GM12878 (cell line): ENCODE data around the gene SLC38A7.

Experiments
- EZH2 ChIP-seq: IDR thresholded peaks from 2 replicates; pipeline ENCODE4 v1.6.1; 2012; ENCODE audit warnings: low read depth, mild to moderate bottlenecking, control low read depth, inconsistent platforms, low read length, borderline replicate concordance; ENCODE audit not compliant: control insufficient read depth
- POLR2AphosphoS5 ChIP-seq: IDR thresholded peaks from 2 replicates; pipeline ENCODE4 v1.6.1; 2011; ENCODE audit warnings: mild to moderate bottlenecking, low read length, inconsistent platforms
- TBL1XR1 ChIP-seq: IDR thresholded peaks from 2 replicates; pipeline ENCODE4 v1.6.1; 2012; ENCODE audit warnings: low read depth, low read length, improper control_type of control experiment

GRCh38 chr16:58644765-58645487 lies 39.6 kb downstream of the SLC38A7 start:
- TF ChIP-seq EZH2, result no peak
- TF ChIP-seq TBL1XR1, result no peak
- TF ChIP-seq POLR2AphosphoS5, result no peak
